HG02588 (cell line): ENCODE measurements around the gene GTPBP1.

Experiments used
- ATAC-seq: cut with Tn5 transposase; IDR thresholded peaks from one replicate; pipeline ENCODE4 v1.9.1; 2021; ENCODE audit warnings: mild to moderate bottlenecking, moderate library complexity; ENCODE audit not compliant: unreplicated experiment

GTPBP1 gene

GRCh38 chr22:38739300-38740055 is 33.7 kb downstream of the GTPBP1 start:
- ATAC-seq: no peak

GRCh38 chr22:38740116-38740723 is 34.5 kb downstream of the GTPBP1 start:
- ATAC-seq: no peak

- ATAC-seq: no peak
Observed at GRCh38 chr22:38740754-38741153, 35.0 kb downstream of the GTPBP1 start.

- no peak for ATAC-seq
Observed at GRCh38 chr22:38741166-38741565, 35.4 kb downstream of the GTPBP1 start.

- ATAC-seq: no peak
Observed at GRCh38 chr22:38741576-38741975, 35.8 kb downstream of the GTPBP1 start.

GRCh38 chr22:38742176-38742942 is 36.6 kb downstream of the GTPBP1 start:
- ATAC-seq: no peak

- no peak for ATAC-seq
Observed at GRCh38 chr22:38744981-38745380, 39.2 kb downstream of the GTPBP1 start.

GRCh38 chr22:38745676-38746460 is 40.1 kb downstream of the GTPBP1 start:
- ATAC-seq: no peak

- ATAC-seq: no peak
Observed at GRCh38 chr22:38748487-38749136, 42.9 kb downstream of the GTPBP1 start.

- ATAC-seq: no peak
Observed at GRCh38 chr22:38750104-38750503, 44.4 kb downstream of the GTPBP1 start.

GRCh38 chr22:38750638-38751037 is 44.9 kb downstream of the GTPBP1 start:
- ATAC-seq: no peak

GRCh38 chr22:38751066-38751421 is 45.3 kb downstream of the GTPBP1 start:
- ATAC-seq: no peak

- no peak for ATAC-seq
Observed at GRCh38 chr22:38751422-38752346, 45.9 kb downstream of the GTPBP1 start.

GRCh38 chr22:38753948-38754750 is 48.4 kb downstream of the GTPBP1 start:
- no peak for ATAC-seq

- ATAC-seq: no peak
Observed at GRCh38 chr22:38754751-38755154, 49.0 kb downstream of the GTPBP1 start.

GRCh38 chr22:38755155-38755910 is 49.6 kb downstream of the GTPBP1 start:
- peak; percentile 36 for ATAC-seq

- ATAC-seq: peak; percentile 65
Observed at GRCh38 chr22:38755911-38756532, 50.3 kb downstream of the GTPBP1 start, which contains the start of gene SUN2. Gene SUN2 (minus strand): TSS chr22:38755998. CDS start chr22:38752628, 3,370 bp downstream.
